OCI-LY1 (cell line): ENCODE data around the gene KIF16B.

Source experiments
- H2AFZ ChIP-seq: fragments of 200-600 bp; sonication (generic), shearing (Covaris generic); 2 replicates; pipeline ENCODE4 v1.6.0; 2014; ENCODE audit warnings: antibody characterized with exemption, mild to moderate bottlenecking, low read length
- H3F3A ChIP-seq: fragments of 200-600 bp; sonication (generic), shearing (Covaris generic); 2 replicates; pipeline ENCODE4 v1.6.0; 2014; ENCODE audit warnings: mild to moderate bottlenecking, antibody characterized with exemption, low read length, moderate library complexity; ENCODE audit not compliant: insufficient read depth
- H3K27ac ChIP-seq: fragments of 200-600 bp; sonication (generic); 2 replicates; pipeline ENCODE4 v1.5.1; 2014; ENCODE audit warnings: low read length, mixed run types, mild to moderate bottlenecking, low read depth; ENCODE audit not compliant: poor library complexity, severe bottlenecking
- H3K27me3 ChIP-seq: fragments of 200-600 bp; sonication (generic); 2 replicates; pipeline ENCODE4 v1.6.0; 2014; ENCODE audit warnings: antibody characterized with exemption, mild to moderate bottlenecking, low read length, moderate library complexity; ENCODE audit not compliant: insufficient read depth
- H3K36me3 ChIP-seq: fragments of 200-600 bp; sonication (generic); 2 replicates; pipeline ENCODE4 v1.6.1; 2014; ENCODE audit warnings: mild to moderate bottlenecking, antibody characterized with exemption, low read length, moderate library complexity, mixed read lengths; ENCODE audit not compliant: insufficient read depth
- H3K4me1 ChIP-seq: fragments of 200-600 bp; sonication (generic); 2 replicates; pipeline ENCODE4 v1.5.1; 2014; ENCODE audit warnings: mild to moderate bottlenecking, low read length, moderate library complexity; ENCODE audit not compliant: insufficient read depth, severe bottlenecking
- H3K4me2 ChIP-seq: fragments of 200-600 bp; sonication (generic), shearing (Covaris generic); 2 replicates; pipeline ENCODE4 v1.6.1; 2014; ENCODE audit warnings: low read length
- H3K4me3 ChIP-seq: fragments of 200-600 bp; sonication (generic); 2 replicates; pipeline ENCODE4 v1.5.1; 2014; ENCODE audit warnings: low read length, low read depth, mild to moderate bottlenecking, mixed read lengths; ENCODE audit not compliant: poor library complexity, severe bottlenecking
- H3K79me2 ChIP-seq: fragments of 200-600 bp; shearing (Covaris generic); 2 replicates; pipeline ENCODE4 v1.6.1; 2016; ENCODE audit warnings: mixed run types, low read length, mixed read lengths; ENCODE audit not compliant: insufficient read depth
- H3K9ac ChIP-seq: fragments of 200-600 bp; sonication (generic), shearing (Covaris generic); 2 replicates; pipeline ENCODE4 v1.6.1; 2014; ENCODE audit warnings: mild to moderate bottlenecking, low read length, mixed read lengths
- H3K9me2 ChIP-seq: fragments of 200-600 bp; sonication (generic), shearing (Covaris generic); 2 replicates; pipeline ENCODE4 v1.6.1; 2014; ENCODE audit warnings: low read depth, mild to moderate bottlenecking, low read length, mixed read lengths
- H3K9me3 ChIP-seq: fragments of 200-600 bp; shearing (Covaris generic); 2 replicates; pipeline ENCODE4 v1.6.1; 2014; ENCODE audit warnings: low read length, mixed read lengths
- H4K20me1 ChIP-seq: fragments of 200-600 bp; sonication (generic), shearing (Covaris generic); 2 replicates; pipeline ENCODE4 v1.6.0; 2016; ENCODE audit warnings: mild to moderate bottlenecking, low read length; ENCODE audit not compliant: insufficient read depth
- EZH2 ChIP-seq: fragments of 200-600 bp; sonication (generic), shearing (Covaris generic); IDR thresholded peaks from 2 replicates; pipeline ENCODE4 v1.8.0; 2017; ENCODE audit warnings: borderline replicate concordance, mixed run types, mild to moderate bottlenecking, antibody characterized with exemption, low read length, moderate library complexity, mixed read lengths
- TF ChIP-seq, protein P1 (sequence below): fragments of 200-600 bp; sonication (generic), shearing (Covaris generic); IDR thresholded peaks from 2 replicates; pipeline ENCODE4 v1.5.1; 2017; ENCODE audit warnings: mild to moderate bottlenecking, antibody characterized with exemption, low read length, moderate library complexity, mixed read lengths

The KIF16B gene

DNA sequence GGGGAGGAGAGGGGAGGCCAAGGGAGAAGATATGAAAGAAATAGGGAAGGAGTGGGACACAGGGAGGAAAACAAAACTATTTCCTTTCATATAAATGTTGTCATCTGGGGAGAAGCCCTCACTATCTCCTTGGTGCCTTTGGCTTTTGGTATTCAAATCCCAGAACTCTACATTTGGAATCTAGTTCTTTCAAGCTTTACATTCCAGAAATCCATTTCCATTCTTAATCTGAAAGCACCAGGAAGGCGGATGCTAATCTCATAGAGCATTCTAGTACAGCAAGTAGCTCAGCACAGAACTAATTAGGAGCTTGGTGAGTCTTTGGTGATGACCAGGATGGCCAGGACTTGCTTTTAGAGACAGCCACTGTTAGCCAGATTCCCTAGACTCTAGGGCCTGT is 177.9 kb downstream of the KIF16B start:
- Histone ChIP-seq H3K9me2 (no peaks in the 10 kb centered on the region), H3K36me3 (peaks cover 1% of the 10 kb centered on the region; the same call in 1 of the 2 replicates), H3K9ac (no peak overlapping the region), H4K20me1 (no peaks in the 10 kb centered on the region), H3F3A (no peaks in the 10 kb centered on the region), H2AFZ (no peak overlapping the region), H3K4me1 (peaks cover 6% of the 10 kb centered on the region), H3K27me3 (no peaks in the 10 kb centered on the region), H3K27ac (no peak overlapping the region), H3K4me2 (no peak overlapping the region), H3K9me3 (no peaks in the 10 kb centered on the region), H3K4me3 (no peak overlapping the region), H3K79me2 (no peaks in the 10 kb centered on the region)
- no peak for TF ChIP-seq EZH2
- TF ChIP-seq, protein P1, sequence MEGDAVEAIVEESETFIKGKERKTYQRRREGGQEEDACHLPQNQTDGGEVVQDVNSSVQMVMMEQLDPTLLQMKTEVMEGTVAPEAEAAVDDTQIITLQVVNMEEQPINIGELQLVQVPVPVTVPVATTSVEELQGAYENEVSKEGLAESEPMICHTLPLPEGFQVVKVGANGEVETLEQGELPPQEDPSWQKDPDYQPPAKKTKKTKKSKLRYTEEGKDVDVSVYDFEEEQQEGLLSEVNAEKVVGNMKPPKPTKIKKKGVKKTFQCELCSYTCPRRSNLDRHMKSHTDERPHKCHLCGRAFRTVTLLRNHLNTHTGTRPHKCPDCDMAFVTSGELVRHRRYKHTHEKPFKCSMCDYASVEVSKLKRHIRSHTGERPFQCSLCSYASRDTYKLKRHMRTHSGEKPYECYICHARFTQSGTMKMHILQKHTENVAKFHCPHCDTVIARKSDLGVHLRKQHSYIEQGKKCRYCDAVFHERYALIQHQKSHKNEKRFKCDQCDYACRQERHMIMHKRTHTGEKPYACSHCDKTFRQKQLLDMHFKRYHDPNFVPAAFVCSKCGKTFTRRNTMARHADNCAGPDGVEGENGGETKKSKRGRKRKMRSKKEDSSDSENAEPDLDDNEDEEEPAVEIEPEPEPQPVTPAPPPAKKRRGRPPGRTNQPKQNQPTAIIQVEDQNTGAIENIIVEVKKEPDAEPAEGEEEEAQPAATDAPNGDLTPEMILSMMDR: no peak

DNA sequence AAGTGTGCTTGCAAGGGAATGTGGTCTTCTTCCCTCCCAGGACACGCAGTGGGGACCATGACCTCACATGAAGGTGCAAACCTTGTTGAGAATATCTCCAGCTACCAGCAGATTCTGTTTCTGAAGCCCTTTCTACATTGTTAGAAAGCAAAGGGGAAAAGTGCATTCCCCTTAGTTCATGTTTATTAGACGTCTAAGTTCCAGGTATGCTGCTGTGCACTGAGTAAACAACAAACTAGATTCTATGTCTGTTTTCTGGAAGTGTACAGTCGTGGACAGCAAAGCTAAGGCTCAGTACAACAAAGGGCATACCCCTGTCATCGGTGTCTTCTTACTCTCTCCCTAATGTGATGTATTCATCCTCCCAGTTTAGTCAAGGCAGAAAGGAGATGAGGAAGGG is 178.5 kb downstream of the KIF16B start:
- Histone ChIP-seq H3K27me3 (no peaks in the 10 kb centered on the region), H3K9ac (no peak overlapping the region), H3K27ac (no peak overlapping the region), H2AFZ (no peak overlapping the region), H3K79me2 (no peaks in the 10 kb centered on the region), H3K9me2 (no peaks in the 10 kb centered on the region), H3K4me3 (no peak overlapping the region), H3K4me1 (peaks cover 6% of the 10 kb centered on the region), H3K4me2 (no peak overlapping the region), H3K36me3 (no peaks in the 10 kb centered on the region), H3K9me3 (no peaks in the 10 kb centered on the region), H3F3A (no peaks in the 10 kb centered on the region), H4K20me1 (no peaks in the 10 kb centered on the region)
- TF ChIP-seq EZH2: no peak
- TF ChIP-seq, protein P1: no peak

DNA sequence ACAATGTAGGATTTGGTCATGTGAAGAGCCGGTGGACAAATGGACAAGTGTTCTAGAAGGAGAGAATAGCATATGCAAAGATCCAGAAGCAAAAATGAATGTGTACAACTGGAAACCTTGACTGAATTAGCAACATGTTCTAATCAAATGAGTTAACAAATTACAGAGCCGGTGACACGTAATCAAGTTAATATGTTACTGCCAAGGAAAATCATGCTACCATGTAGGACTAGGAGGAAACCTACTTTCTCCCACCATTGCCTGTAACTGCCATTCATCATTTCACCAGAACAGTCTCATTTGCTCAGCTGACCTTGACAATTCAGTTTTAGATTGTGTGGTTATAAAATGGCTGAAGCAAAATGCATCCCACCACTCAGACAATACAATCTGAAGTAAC is 179.4 kb downstream of the KIF16B start:
- TF ChIP-seq, protein P1: no peak
- TF ChIP-seq EZH2: no peak
- H3K27me3 ChIP-seq: no peaks in the 10 kb centered on the region
- no peaks in the 10 kb centered on the region for H3F3A ChIP-seq
- no peaks in the 10 kb centered on the region for H3K79me2 ChIP-seq
- H3K4me3 ChIP-seq: no peak overlapping the region
- no peaks in the 10 kb centered on the region for H3K9me2 ChIP-seq
- H3K27ac ChIP-seq: no peak overlapping the region
- no peak overlapping the region for H3K4me2 ChIP-seq
- no peaks in the 10 kb centered on the region for H3K9me3 ChIP-seq
- no peaks in the 10 kb centered on the region for H3K36me3 ChIP-seq
- no peak overlapping the region for H3K9ac ChIP-seq
- no peak overlapping the region for H2AFZ ChIP-seq
- no peaks in the 10 kb centered on the region for H4K20me1 ChIP-seq
- H3K4me1 ChIP-seq: peaks cover 6% of the 10 kb centered on the region
